ENCODE data around the gene FHDC1. TPM values are rescaled to one million over a fixed set of nuclear protein-coding genes. Genes with fewer than 3 reads are reported as not detected.

FHDC1 gene
- total RNA-seq, 4 donors from 2014 or later: 4.6 to 40.4 (median 15.5) TPM

DNA sequence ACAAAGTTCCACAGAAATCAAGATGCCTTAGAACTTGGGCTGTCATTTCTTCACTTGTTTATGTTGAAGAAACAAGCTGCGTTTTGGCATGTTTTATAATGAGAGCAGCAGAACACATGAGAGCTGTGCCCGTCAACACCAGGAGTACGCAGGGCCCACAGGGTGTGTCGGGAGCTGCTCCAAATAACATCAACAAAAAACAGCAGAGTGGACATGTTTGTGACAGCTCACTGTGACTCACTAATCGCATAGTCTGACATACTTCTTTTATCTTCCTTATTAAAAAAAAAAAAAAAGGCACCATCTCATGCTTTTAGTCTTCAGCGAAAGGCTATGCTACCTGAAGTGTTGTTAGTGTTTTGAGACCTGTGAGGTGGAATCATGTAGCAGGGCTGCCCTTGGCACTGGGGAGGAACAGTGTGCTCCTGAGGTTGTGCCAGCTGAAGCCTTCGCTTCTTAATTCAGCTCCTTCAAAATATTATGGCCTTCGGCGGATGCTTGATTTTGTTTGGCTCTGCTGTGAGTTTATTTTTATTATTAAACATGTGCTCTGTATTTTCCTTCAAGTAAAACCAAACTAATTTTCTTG is 32.8 kb downstream of the FHDC1 start:
- no peak overlapping the region for H3K27ac ChIP-seq
- in situ Hi-C loops (cut with MboI; ENCODE audit: low pct_ligation_motif_present in 1 of 4, low pct_unique_long_range_greater_than_20kb in 1 of 4, low sequenced_read_pairs in 3 of 4) (no loop called here), intact Hi-C loops (cut with DNase I; ENCODE audit: low total_unique reads) (no loop called here)
- no peak for DNase-seq
- H3K9me3 ChIP-seq: no peaks in the 10 kb centered on the region
- no peaks in the 10 kb centered on the region for H3K36me3 ChIP-seq
- peaks cover 0 to 8% (median 0%) of the 10 kb centered on the region in 4 donors for H3K4me1 ChIP-seq
- 74 to 75% methylated on average over 9 of the region's 9 CpGs for WGBS, 2 donors (ENCODE audit: low coverage in 1 of 2)
- TF ChIP-seq POLR2A (IDR thresholded peaks at IDR 0.05) (no peak), CTCF (IDR thresholded peaks at IDR 0.05) (no peak), POLR2AphosphoS5 (IDR thresholded peaks at IDR 0.05) (no peak), EP300 (IDR thresholded peaks at IDR 0.05; ENCODE audit: low read depth) (no peak)
- no peaks in the 10 kb centered on the region for H3K27me3 ChIP-seq
- no peak overlapping the region for H3K4me3 ChIP-seq

DNA sequence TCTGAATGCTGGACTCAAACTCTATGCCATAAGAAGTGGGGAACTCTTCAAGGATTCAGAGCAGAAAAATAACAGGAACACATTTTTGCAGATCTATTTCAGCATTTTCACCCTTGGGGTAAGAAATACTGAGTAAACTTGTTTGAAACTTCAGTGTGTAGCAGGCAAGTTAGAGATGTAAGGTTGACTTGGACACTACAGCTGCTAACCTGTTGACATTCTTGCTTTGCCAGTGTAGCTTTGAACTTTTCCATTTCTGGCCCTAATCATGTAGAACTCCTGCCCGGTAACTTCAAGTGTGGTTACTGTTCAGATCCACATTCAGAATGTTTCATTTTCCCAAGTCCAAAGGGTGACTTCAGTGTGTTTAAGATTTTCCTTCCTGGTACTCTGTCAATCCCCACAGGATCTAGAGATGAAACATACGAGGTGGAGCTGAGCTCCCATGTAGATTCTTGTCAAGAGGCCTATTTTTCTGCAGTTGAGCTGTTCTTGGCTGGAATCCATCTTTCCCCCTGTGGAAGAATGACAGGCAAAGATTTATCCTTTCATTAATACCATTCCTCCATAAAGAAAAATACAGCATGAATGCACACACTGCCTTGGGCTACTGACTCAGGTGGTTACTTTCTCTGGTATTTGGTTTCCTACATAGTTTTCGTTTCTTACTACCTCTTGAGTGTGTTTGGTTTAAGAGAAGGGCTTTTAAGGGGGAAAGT is 34.1 kb downstream of the FHDC1 start:
- no peak for DNase-seq
- Histone ChIP-seq H3K27me3 (no peaks in the 10 kb centered on the region), H3K36me3 (no peaks in the 10 kb centered on the region), H3K4me3 (no peak overlapping the region), H3K4me1 (peaks cover 0 to 8% (median 0%) of the 10 kb centered on the region in 4 donors), H3K9me3 (no peaks in the 10 kb centered on the region), H3K27ac (no peak overlapping the region)
- intact Hi-C loops (cut with DNase I; ENCODE audit: low total_unique reads) (no loop called here), in situ Hi-C loops (cut with MboI; ENCODE audit: low pct_ligation_motif_present in 1 of 4, low pct_unique_long_range_greater_than_20kb in 1 of 4, low sequenced_read_pairs in 3 of 4) (no loop called here)
- WGBS, 2 donors (ENCODE audit: low coverage in 1 of 2): 50 to 55% methylated on average over 1 to 3 of the region's 3 CpGs
- no peak for TF ChIP-seq CTCF (IDR thresholded peaks at IDR 0.05)
- no peak for TF ChIP-seq EP300 (IDR thresholded peaks at IDR 0.05; ENCODE audit: low read depth)
- TF ChIP-seq POLR2A (IDR thresholded peaks at IDR 0.05): no peak
- TF ChIP-seq POLR2AphosphoS5 (IDR thresholded peaks at IDR 0.05): no peak

DNA sequence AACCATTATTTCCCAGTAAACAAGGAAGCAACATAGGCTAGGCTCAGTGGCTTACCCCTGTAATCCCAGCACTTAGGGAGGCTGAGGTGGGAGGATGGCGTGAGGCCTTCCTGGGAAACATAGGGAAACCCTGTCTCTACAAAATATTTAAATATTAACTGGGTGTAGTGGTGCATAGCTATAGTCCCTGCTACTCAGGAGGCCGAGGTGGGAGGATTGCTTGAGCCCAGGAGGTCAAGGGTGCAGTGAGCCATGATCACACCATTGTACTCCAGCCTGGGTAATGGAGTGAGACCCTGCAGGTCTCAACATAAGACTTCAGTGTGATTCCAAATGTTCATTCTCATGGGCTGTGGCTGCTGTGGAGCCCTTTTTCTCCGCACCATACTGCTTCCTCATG is 34.9 kb downstream of the FHDC1 start:
- in situ Hi-C loops (cut with MboI; ENCODE audit: low pct_ligation_motif_present in 1 of 4, low pct_unique_long_range_greater_than_20kb in 1 of 4, low sequenced_read_pairs in 3 of 4): no loop called here
- H3K27me3 ChIP-seq: no peaks in the 10 kb centered on the region
- no peak overlapping the region for H3K4me3 ChIP-seq
- intact Hi-C loops (cut with DNase I; ENCODE audit: low total_unique reads): no loop called here
- TF ChIP-seq CTCF (IDR thresholded peaks at IDR 0.05) (no peak), POLR2AphosphoS5 (IDR thresholded peaks at IDR 0.05) (no peak), POLR2A (IDR thresholded peaks at IDR 0.05) (no peak), EP300 (IDR thresholded peaks at IDR 0.05; ENCODE audit: low read depth) (no peak)
- WGBS, 2 donors (ENCODE audit: low coverage in 1 of 2): 96 to 100% methylated on average over 1 to 3 of the region's 3 CpGs
- H3K9me3 ChIP-seq: no peaks in the 10 kb centered on the region
- H3K27ac ChIP-seq: no peak overlapping the region
- H3K4me1 ChIP-seq: peaks cover 0 to 8% (median 0%) of the 10 kb centered on the region in 4 donors
- DNase-seq: no peak
- no peaks in the 10 kb centered on the region for H3K36me3 ChIP-seq

- WGBS, 2 donors (ENCODE audit: low coverage in 1 of 2): 75 to 80% methylated on average over 2 to 12 of the region's 12 CpGs
- in situ Hi-C loops (cut with MboI; ENCODE audit: low pct_ligation_motif_present in 1 of 4, low pct_unique_long_range_greater_than_20kb in 1 of 4, low sequenced_read_pairs in 3 of 4): no loop called here
- DNase-seq: no peak
These were observed 36.9 kb downstream of the FHDC1 start for GRCh38 chr4:152972821-152973628.

More at GRCh38 chr4:152972821-152973628, 36.9 kb downstream of the FHDC1 start:
- H3K27me3 ChIP-seq: no peaks in the 10 kb centered on the region
- no peaks in the 10 kb centered on the region for H3K36me3 ChIP-seq
- TF ChIP-seq CTCF (IDR thresholded peaks at IDR 0.05) (no peak), POLR2A (IDR thresholded peaks at IDR 0.05) (no peak), EP300 (IDR thresholded peaks at IDR 0.05; ENCODE audit: low read depth) (no peak), POLR2AphosphoS5 (IDR thresholded peaks at IDR 0.05) (no peak)
- H3K9me3 ChIP-seq: no peaks in the 10 kb centered on the region
- H3K4me1 ChIP-seq: peaks cover 0 to 8% (median 0%) of the 10 kb centered on the region in 4 donors
- no peak overlapping the region for H3K4me3 ChIP-seq
- intact Hi-C loops (cut with DNase I; ENCODE audit: low total_unique reads): no loop called here
- no peak overlapping the region for H3K27ac ChIP-seq

Data from transverse colon (tissue), 4 donors.